GM21360 (cell line): ENCODE measurements around the gene SLF2.

Experiments
- ATAC-seq: cut with Tn5 transposase; IDR thresholded peaks from one replicate; pipeline ENCODE4 v1.9.1; 2021; ENCODE audit warnings: mild to moderate bottlenecking, moderate library complexity; ENCODE audit not compliant: unreplicated experiment

Gene SLF2

GRCh38 chr10:100979791-100980272, 67.1 kb downstream of the SLF2 start:
- no peak for ATAC-seq

- ATAC-seq: no peak
Observed at GRCh38 chr10:100980311-100980710, 67.5 kb downstream of the SLF2 start.

GRCh38 chr10:100980711-100981110, 67.9 kb downstream of the SLF2 start:
- no peak for ATAC-seq

GRCh38 chr10:100981178-100981772, 68.5 kb downstream of the SLF2 start:
- no peak for ATAC-seq

GRCh38 chr10:100982916-100983830, 70.4 kb downstream of the SLF2 start:
- no peak for ATAC-seq

- ATAC-seq: no peak
Observed at GRCh38 chr10:100983868-100984671, 71.3 kb downstream of the SLF2 start.

- ATAC-seq: no peak
Observed at GRCh38 chr10:100984672-100985177, 72.0 kb downstream of the SLF2 start.

- ATAC-seq: no peak
Observed at GRCh38 chr10:100985336-100985735, 72.6 kb downstream of the SLF2 start.

- ATAC-seq: no peak
Observed at GRCh38 chr10:100986623-100986951, 73.8 kb downstream of the SLF2 start.

GRCh38 chr10:100986952-100987684, 74.4 kb downstream of the SLF2 start, which contains the start of the genes MRPL43 and TWNK:
TSS of gene MRPL43 (minus strand) at chr10:100987497. CDS start at chr10:100987443, 54 bp downstream.
TSS of gene TWNK (plus strand) at chr10:100987543. CDS start at chr10:100988211, 668 bp downstream.
- peak; percentile 57 for ATAC-seq

GRCh38 chr10:100987685-100988049, 74.9 kb downstream of the SLF2 start:
- no peak for ATAC-seq

- no peak for ATAC-seq
Observed at GRCh38 chr10:100988166-100988565, 75.4 kb downstream of the SLF2 start.

- ATAC-seq: no peak
Observed at GRCh38 chr10:100989088-100989487, 76.3 kb downstream of the SLF2 start.

GRCh38 chr10:100993986-100994708, 81.4 kb downstream of the SLF2 start:
- ATAC-seq: no peak

- no peak for ATAC-seq
Observed at GRCh38 chr10:100995181-100995580, 82.4 kb downstream of the SLF2 start.

- ATAC-seq: no peak
Observed at GRCh38 chr10:100996678-100997359, 84.1 kb downstream of the SLF2 start.

GRCh38 chr10:100997360-100998182, 84.8 kb downstream of the SLF2 start:
- peak; percentile 36 for ATAC-seq
